ENCODE results near the gene ALDH3B1.
A peak's percentile ranks its signal among the peaks of the same experiment; 100 is the strongest.

The ALDH3B1 gene

DNA sequence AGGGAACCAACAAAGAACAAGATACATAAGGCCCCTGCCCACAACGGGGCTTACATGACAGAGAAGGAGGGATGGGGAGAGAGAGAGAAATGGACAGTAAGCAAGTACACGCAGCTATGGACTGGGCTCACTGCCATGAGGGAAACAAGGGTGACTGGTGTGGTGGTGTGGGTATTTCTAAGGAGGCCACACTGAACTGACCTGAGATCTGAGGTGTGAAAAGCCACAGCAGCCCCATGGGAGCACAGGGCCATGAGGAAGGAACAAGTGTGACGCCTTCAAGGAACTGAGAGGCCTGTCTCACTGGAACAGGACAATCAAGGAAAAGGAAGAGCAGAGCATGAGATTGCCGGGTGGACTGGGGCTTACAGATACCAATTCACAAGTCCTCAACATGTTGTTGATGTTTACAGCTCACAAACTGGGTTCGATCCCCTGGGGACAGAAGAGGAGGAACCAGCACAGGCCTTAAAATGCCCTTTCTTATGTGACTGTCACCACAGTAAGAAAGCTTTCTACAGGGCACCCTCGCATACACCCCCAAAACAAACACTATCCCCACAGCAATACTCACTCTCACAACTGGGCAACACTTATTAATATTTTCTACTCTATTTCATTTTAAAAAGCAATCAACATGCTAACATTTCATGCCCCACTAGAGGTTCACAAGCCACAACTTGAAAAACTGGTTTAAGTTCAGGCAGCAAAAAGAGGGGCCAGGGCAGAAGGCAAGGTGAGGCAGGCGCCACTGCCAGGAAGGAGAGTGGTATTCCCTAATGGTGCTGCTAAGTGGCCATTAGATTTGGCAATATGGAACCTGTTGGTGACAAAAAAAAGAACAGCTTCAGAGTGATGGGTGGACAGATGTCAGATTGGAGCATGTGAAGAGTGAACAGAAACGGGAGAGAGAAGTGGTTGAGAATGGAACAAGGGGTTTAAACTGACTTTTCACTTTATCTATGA is 67.8 kb downstream of the ALDH3B1 start:
- DNase-seq (ENCODE audit: low read depth in 1 of 2, low spot score in 1 of 2): peak in 1 of 2 experiments; percentile 39
- no peak for TF ChIP-seq JUND (IDR thresholded peaks at IDR 0.05; ENCODE audit: low read depth)
- in situ Hi-C loops (cut with HindIII; ENCODE audit: low pct_unique_long_range_greater_than_20kb, low sequenced_read_pairs): no loop called here
